H1 (cell line): Measurements from ENCODE around the gene CACNA1F. TPM values are rescaled to one million over a fixed set of nuclear protein-coding genes. Genes with fewer than 3 reads are reported as not detected.

Source experiments
- CTCF ChIA-PET: fragments of 300-600 bp; sonication (Branson Sonifier 250); formaldehyde crosslinking; loops from one replicate; lab custom pipeline; 2021; ENCODE audit not compliant: partially characterized antibody; lab: Charles Lee
- POLR2A ChIA-PET: fragments of 300-600 bp; sonication (Branson Sonifier 250); formaldehyde crosslinking; loops from one replicate; lab custom pipeline; 2021; ENCODE audit warnings: inconsistent platforms; ENCODE audit not compliant: partially characterized antibody; lab: Charles Lee
- DNase-seq, 2 experiments: peaks; one replicate each; pipeline versions ENCODE4 v3.0.0 to v3.0.0-alpha.2; 2010 to 2022; ENCODE audit warnings: low spot score in 2 of 2, low read depth in 1 of 2, mixed read lengths in 1 of 2
- FAIRE-seq: peaks from 2 replicates; lab custom pipeline; 2011; peaks lifted over from hg19 to GRCh38; lab: Jason Lieb, UNC
- H2AFZ ChIP-seq: 2 replicates; pipeline ENCODE4 v1.8.1; 2012; ENCODE audit warnings: low read length, inconsistent platforms
- H2AK5ac ChIP-seq: 2 replicates; pipeline ENCODE4 v1.6.1; 2013; ENCODE audit warnings: low read depth, low read length
- H2BK120ac ChIP-seq: replicated peaks from 2 replicates; pipeline ENCODE3; 2013; ENCODE audit warnings: low read depth, low read length, inconsistent platforms
- H2BK12ac ChIP-seq: 2 replicates; pipeline ENCODE4 v1.6.1; 2013; ENCODE audit warnings: low read depth, low read length
- H2BK15ac ChIP-seq: 2 replicates; pipeline ENCODE4 v1.6.1; 2013; ENCODE audit warnings: low read length
- H2BK20ac ChIP-seq: 2 replicates; pipeline ENCODE4 v1.6.1; 2013; ENCODE audit warnings: low read length
- H2BK5ac ChIP-seq: 2 replicates; pipeline ENCODE4 v1.6.1; 2013; ENCODE audit warnings: low read depth, low read length
- H3K14ac ChIP-seq: 2 replicates; pipeline ENCODE4 v1.6.1; 2013; ENCODE audit warnings: inconsistent platforms; ENCODE audit not compliant: insufficient read length
- H3K18ac ChIP-seq: 2 replicates; pipeline ENCODE4 v1.6.1; 2013; ENCODE audit warnings: low read length; ENCODE audit errors: extremely low read depth
- H3K23ac ChIP-seq: 2 replicates; pipeline ENCODE4 v1.6.1; 2013; ENCODE audit warnings: inconsistent platforms; ENCODE audit not compliant: insufficient read length
- H3K23me2 ChIP-seq: 2 replicates; pipeline ENCODE4 v1.6.1; 2013; ENCODE audit warnings: low read depth, low read length
- H3K27ac ChIP-seq: 2 replicates; pipeline ENCODE4 v1.6.1; 2011; ENCODE audit warnings: low read depth, low read length, inconsistent platforms
- H3K27me3 ChIP-seq, 4 experiments: replicated peaks in 1 of 4; 1 replicate in 1 of 4; 2 replicates in 3 of 4; pipeline versions ENCODE4 v1.6.1 to v1.8.1; 2011 to 2013; ENCODE audit warnings: low read length in 3 of 4, mild to moderate bottlenecking in 3 of 4, inconsistent platforms in 2 of 4, mixed read lengths in 2 of 4, moderate library complexity in 1 of 4; ENCODE audit not compliant: control insufficient read depth in 3 of 4, insufficient read depth in 3 of 4; ENCODE audit errors: extremely low read depth in 1 of 4
- H3K36me3 ChIP-seq, 4 experiments: 2 replicates each; pipeline versions ENCODE4 v1.6.1 to v1.8.1; 2011 to 2013; ENCODE audit warnings: mild to moderate bottlenecking in 4 of 4, low read length in 3 of 4, moderate library complexity in 2 of 4, control low read depth in 1 of 4, inconsistent platforms in 1 of 4; ENCODE audit not compliant: insufficient read depth in 4 of 4, control insufficient read depth in 2 of 4
- H3K4ac ChIP-seq: replicated peaks from 2 replicates; pipeline ENCODE3; 2013; ENCODE audit warnings: low read length, low read depth, mixed read lengths, inconsistent platforms; ENCODE audit not compliant: insufficient read length
- H3K4me1 ChIP-seq, 4 experiments: replicated peaks in 1 of 4; 1 replicate in 1 of 4; 2 replicates in 3 of 4; pipeline versions ENCODE4 v1.6.1 to v1.8.1; 2011 to 2013; ENCODE audit warnings: low read length in 3 of 4, inconsistent platforms in 2 of 4, mixed read lengths in 1 of 4; ENCODE audit not compliant: insufficient read depth in 4 of 4, control insufficient read depth in 3 of 4
- H3K4me2 ChIP-seq, 2 experiments: 2 replicates each; pipeline versions ENCODE4 v1.6.1 to v1.8.1; 2011 to 2013; ENCODE audit warnings: low read depth in 2 of 2, low read length in 2 of 2, control low read depth in 1 of 2, inconsistent platforms in 1 of 2, mild to moderate bottlenecking in 1 of 2; ENCODE audit not compliant: insufficient read depth in 1 of 2
- H3K4me3 ChIP-seq, 4 experiments: fragments of 200-600, 300-600 bp in 1 of 4; sonication (generic), shearing (Covaris generic), sonication (Bioruptor Twin) in 1 of 4; 2 replicates each; pipeline versions ENCODE4 v1.5.1 to v1.8.1; 2011 to 2016; ENCODE audit warnings: low read length in 4 of 4, low read depth in 3 of 4, control low read depth in 2 of 4, inconsistent platforms in 2 of 4, mild to moderate bottlenecking in 2 of 4, mixed read lengths in 1 of 4, moderate library complexity in 1 of 4; ENCODE audit not compliant: insufficient read depth in 2 of 4; ENCODE audit errors: extremely low read depth in 1 of 4
- H3K56ac ChIP-seq: replicated peaks from 2 replicates; pipeline ENCODE3; 2013; ENCODE audit warnings: low read depth, mild to moderate bottlenecking, mixed read lengths, low read length, inconsistent platforms; ENCODE audit not compliant: insufficient read length
- H3K79me1 ChIP-seq: 2 replicates; pipeline ENCODE4 v1.6.1; 2013; ENCODE audit warnings: low read depth, low read length, control low read depth
- H3K79me2 ChIP-seq, 2 experiments: 2 replicates each; pipeline versions ENCODE4 v1.6.1 to v1.8.1; 2012 to 2013; ENCODE audit warnings: low read length in 2 of 2, mild to moderate bottlenecking in 2 of 2, inconsistent platforms in 1 of 2; ENCODE audit not compliant: insufficient read depth in 2 of 2, control insufficient read depth in 1 of 2
- H3K9ac ChIP-seq, 4 experiments: replicated peaks in 1 of 4; 1 replicate in 1 of 4; 2 replicates in 3 of 4; pipeline versions ENCODE4 v1.6.1 to v1.8.1; 2011 to 2013; ENCODE audit warnings: low read depth in 3 of 4, low read length in 3 of 4, control low read depth in 2 of 4, mild to moderate bottlenecking in 2 of 4, moderate library complexity in 2 of 4, inconsistent platforms in 1 of 4; ENCODE audit errors: extremely low read depth in 1 of 4
- H3K9me3 ChIP-seq, 2 experiments: 2 replicates each; pipeline versions ENCODE4 v1.6.1 to v1.8.1; 2012 to 2013; ENCODE audit warnings: mild to moderate bottlenecking in 2 of 2, moderate library complexity in 2 of 2, control low read depth in 1 of 2, inconsistent platforms in 1 of 2, low read depth in 1 of 2, low read length in 1 of 2, mixed read lengths in 1 of 2; ENCODE audit not compliant: insufficient read depth in 2 of 2
- H4K20me1 ChIP-seq, 2 experiments: replicated peaks in 1 of 2; 2 replicates each; pipeline versions ENCODE3 to v1.8.1; 2011 to 2013; ENCODE audit warnings: inconsistent platforms in 2 of 2, low read length in 2 of 2, mild to moderate bottlenecking in 1 of 2; ENCODE audit not compliant: insufficient read depth in 2 of 2, control insufficient read depth in 1 of 2
- H4K5ac ChIP-seq: 2 replicates; pipeline ENCODE4 v1.6.1; 2013; ENCODE audit warnings: low read length, low read depth, mixed read lengths, inconsistent platforms; ENCODE audit not compliant: insufficient read length
- H4K8ac ChIP-seq: 2 replicates; pipeline ENCODE4 v1.8.0; 2013; ENCODE audit warnings: mild to moderate bottlenecking, moderate library complexity, low read length, inconsistent platforms; ENCODE audit not compliant: insufficient read depth; ENCODE audit errors: extremely low read depth
- H4K91ac ChIP-seq: replicated peaks from 2 replicates; pipeline ENCODE3; 2013; ENCODE audit warnings: low read length, mixed read lengths, inconsistent platforms; ENCODE audit not compliant: insufficient read length
- CBX5 ChIP-seq: fragments of 300-800, 300-1000 bp; sonication (generic); IDR thresholded peaks from 2 replicates; pipeline ENCODE4 v1.7.1; 2016; ENCODE audit warnings: antibody characterized with exemption, low read length, low read depth
- RAD21 ChIP-seq, 2 experiments: IDR thresholded peaks in 1 of 2; conservative IDR thresholded peaks in 1 of 2; 2 replicates each; pipeline ENCODE4 v1.6.1; 2011; ENCODE audit warnings: low read depth in 2 of 2, low read length in 2 of 2, improper control_type of control experiment in 1 of 2, inconsistent platforms in 1 of 2, mild to moderate bottlenecking in 1 of 2, moderate library complexity in 1 of 2
- WGBS, 2 experiments: shearing (Covaris generic) in 1 of 2; methylation state at CpG; one replicate each; pipeline versions ENCODE4 v1.1.6 to v1.1.7; 2013 to 2015; ENCODE audit warnings: low lambda C conversion rate in 2 of 2, mixed read lengths in 2 of 2, inconsistent platforms in 1 of 2, low coverage in 1 of 2, missing lambda C conversion rate in 1 of 2; ENCODE audit not compliant: insufficient replicate concordance in 2 of 2, insufficient coverage in 1 of 2, insufficient read length in 1 of 2; ENCODE audit errors: extremely low coverage in 1 of 2, missing lambda C conversion rate in 1 of 2; 5-methylcytosine and 5-hydroxymethylcytosine counted together
- polyA plus RNA-seq, 7 experiments: library from polyadenylated mRNA; depleted of rRNA in 3 of 7; stranded (reverse) in 5 of 7; unstranded in 2 of 7; fragments of >200 nt in 5 of 7; fragments of 200-250 nt in 2 of 7; gene quantifications; 1 replicate in 5 of 7; 2 replicates in 1 of 7; 4 replicates in 1 of 7; pipeline versions ENCODE4 v1.2.1 to v1.2.3, GENCODE V29; 2011 to 2013; ENCODE audit warnings: missing spikeins in 2 of 7, mixed read lengths in 2 of 7
- total RNA-seq: library from RNA; stranded (reverse); fragmentation: NEBNext Ultra II Directional; extraction: Animal tissue kit (Norgen Biotek cat#: 25700); gene quantifications from 2 replicates; pipeline ENCODE4 v1.2.1, GENCODE V29; 2021

The CACNA1F gene
- total and polyA plus RNA-seq, 2 of the 8 experiments (the other 6 are each of a cell fraction or from before 2014, with no cell fraction given), result 0.59 to 0.84 TPM

- H4K5ac ChIP-seq, result no peak overlapping the region
- no peak overlapping the region for H3K18ac ChIP-seq
- FAIRE-seq (no peak), DNase-seq (no peak)
- no peaks in the 10 kb centered on the region; the same call in 1 of the 2 replicates for H3K23me2 ChIP-seq
- no peak overlapping the region for H3K4me3 ChIP-seq
- H4K20me1 ChIP-seq, result no peaks in the 10 kb centered on the region
- H3K9ac ChIP-seq, result no peak overlapping the region
- no peaks in the 10 kb centered on the region for H3K79me2 ChIP-seq
- ChIA-PET CTCF (no interaction called here), POLR2A (no interaction called here)
- H2BK5ac ChIP-seq, result no peak overlapping the region
- H2BK20ac ChIP-seq, result no peak overlapping the region
- H2AFZ ChIP-seq, result no peak overlapping the region
- no peaks in the 10 kb centered on the region for H3K27me3 ChIP-seq
- no peak for TF ChIP-seq CBX5
- TF ChIP-seq RAD21 (IDR thresholded peaks at IDR 0.05 in 1 of 2, conservative IDR thresholded peaks at IDR 0.05 in 1 of 2; ENCODE audit: low read depth in 2 of 2, low read length in 2 of 2), result no peak
- no peaks in the 10 kb centered on the region; a peak in 1 of 7 replicates for H3K4me1 ChIP-seq
- H4K91ac ChIP-seq, result no peak overlapping the region
- WGBS, 2 experiments, result 93% methylated on average over 8 of the region's 13 CpGs; no CpG with 5 or more reads in 1 of the 2 experiments
- no peaks in the 10 kb centered on the region for H3K9me3 ChIP-seq
- no peak overlapping the region for H3K27ac ChIP-seq
- no peak overlapping the region for H2BK120ac ChIP-seq
- no peak overlapping the region for H4K8ac ChIP-seq
- H3K56ac ChIP-seq, result no peak overlapping the region
- H2AK5ac ChIP-seq, result no peak overlapping the region
- no peak overlapping the region for H2BK15ac ChIP-seq
- H3K79me1 ChIP-seq, result no peaks in the 10 kb centered on the region
- no peak overlapping the region for H2BK12ac ChIP-seq
- H3K36me3 ChIP-seq, result no peaks in the 10 kb centered on the region
- H3K4ac ChIP-seq, result no peak overlapping the region
- no peak overlapping the region for H3K4me2 ChIP-seq
- H3K23ac ChIP-seq, result no peak overlapping the region
- H3K14ac ChIP-seq, result no peak overlapping the region
These were observed 18.2 kb upstream of the CACNA1F start for GRCh38 chrX:49251325-49251724.
